Mesenchymal stem cell (in vitro differentiated cells and primary cell): ENCODE data around the gene CYTH3.
A peak's percentile ranks its signal among the peaks of the same experiment; 100 is the strongest.

Source experiments
- DNase-seq: peaks from one replicate; pipeline ENCODE4 v3.0.0-alpha.2; 2013
- H2AFZ ChIP-seq: one replicate; pipeline ENCODE4 v1.6.1; 2013; ENCODE audit warnings: low read depth, mild to moderate bottlenecking, control low read depth, inconsistent platforms, low read length, moderate library complexity
- H2AK5ac ChIP-seq: 2 replicates; pipeline ENCODE4 v1.6.1; 2013; ENCODE audit warnings: low read length, moderate library complexity, mild to moderate bottlenecking, inconsistent platforms; ENCODE audit not compliant: severe bottlenecking
- H2BK120ac ChIP-seq: one replicate; pipeline ENCODE4 v1.6.1; 2013; ENCODE audit warnings: low read depth, mild to moderate bottlenecking, inconsistent platforms, low read length, moderate library complexity
- H2BK12ac ChIP-seq, 2 experiments: one replicate each; pipeline ENCODE4 v1.6.1; 2013; ENCODE audit warnings: inconsistent platforms in 2 of 2, low read length in 2 of 2, mild to moderate bottlenecking in 2 of 2, moderate library complexity in 2 of 2, control low read depth in 1 of 2
- H2BK15ac ChIP-seq: one replicate; pipeline ENCODE4 v1.6.1; 2013; ENCODE audit warnings: mild to moderate bottlenecking, low read depth, inconsistent platforms; ENCODE audit not compliant: poor library complexity, severe bottlenecking
- H2BK5ac ChIP-seq: 2 replicates; pipeline ENCODE4 v1.6.1; 2013; ENCODE audit warnings: low read depth, mild to moderate bottlenecking, low read length, control low read depth, inconsistent platforms; ENCODE audit not compliant: poor library complexity, severe bottlenecking
- H3K14ac ChIP-seq, 2 experiments: one replicate each; pipeline ENCODE4 v1.6.1; 2013; ENCODE audit warnings: inconsistent platforms in 2 of 2, low read length in 2 of 2, control low read depth in 1 of 2, mild to moderate bottlenecking in 1 of 2, moderate library complexity in 1 of 2
- H3K18ac ChIP-seq, 2 experiments: one replicate each; pipeline ENCODE4 v1.6.1; 2013; ENCODE audit warnings: inconsistent platforms in 2 of 2, low read length in 2 of 2, control low read depth in 1 of 2, low read depth in 1 of 2, mild to moderate bottlenecking in 1 of 2
- H3K23ac ChIP-seq, 2 experiments: one replicate each; pipeline ENCODE4 v1.6.1; 2013; ENCODE audit warnings: inconsistent platforms in 2 of 2, low read length in 2 of 2, mild to moderate bottlenecking in 2 of 2, moderate library complexity in 2 of 2, control low read depth in 1 of 2
- H3K27ac ChIP-seq: 2 replicates; pipeline ENCODE4 v1.5.1; 2013; ENCODE audit warnings: mild to moderate bottlenecking, moderate library complexity, low read length, control low read depth, inconsistent platforms; ENCODE audit not compliant: poor library complexity, severe bottlenecking
- H3K27me3 ChIP-seq, 2 experiments: 2 replicates each; pipeline versions ENCODE4 v1.6.1 to v1.7.0; 2013; ENCODE audit warnings: low read length in 2 of 2, mild to moderate bottlenecking in 2 of 2, moderate library complexity in 2 of 2, control low read depth in 1 of 2, inconsistent platforms in 1 of 2; ENCODE audit not compliant: control insufficient read depth in 1 of 2, insufficient read depth in 1 of 2
- H3K36me3 ChIP-seq, 2 experiments: 2 replicates each; pipeline versions ENCODE4 v1.6.1 to v1.7.0; 2013; ENCODE audit warnings: low read length in 2 of 2, control low read depth in 1 of 2, inconsistent platforms in 1 of 2, low read depth in 1 of 2, mild to moderate bottlenecking in 1 of 2; ENCODE audit not compliant: insufficient read depth in 2 of 2, control insufficient read depth in 1 of 2
- H3K4ac ChIP-seq, 2 experiments: one replicate each; pipeline ENCODE4 v1.6.1; 2013; ENCODE audit warnings: inconsistent platforms in 2 of 2, low read length in 2 of 2, mild to moderate bottlenecking in 2 of 2, moderate library complexity in 2 of 2, control low read depth in 1 of 2, low read depth in 1 of 2
- H3K4me1 ChIP-seq: 2 replicates; pipeline ENCODE4 v1.6.1; 2013; ENCODE audit warnings: low read depth, low read length, control low read depth; ENCODE audit not compliant: control insufficient read depth, insufficient read depth
- H3K4me2 ChIP-seq: 2 replicates; pipeline ENCODE4 v1.6.1; 2013; ENCODE audit warnings: low read length, mild to moderate bottlenecking, inconsistent platforms; ENCODE audit not compliant: poor library complexity, severe bottlenecking
- H3K4me3 ChIP-seq, 2 experiments: 2 replicates each; pipeline versions ENCODE4 v1.5.1 to v1.7.0; 2013; ENCODE audit warnings: low read length in 2 of 2, mild to moderate bottlenecking in 2 of 2, control low read depth in 1 of 2, low read depth in 1 of 2; ENCODE audit not compliant: insufficient read depth in 1 of 2
- H3K79me1 ChIP-seq: replicated peaks from 2 replicates; pipeline ENCODE4 v1.6.1; 2013; ENCODE audit warnings: mild to moderate bottlenecking, control low read depth, low read length, inconsistent platforms; ENCODE audit not compliant: poor library complexity, severe bottlenecking
- H3K9ac ChIP-seq: 2 replicates; pipeline ENCODE4 v1.7.0; 2013; ENCODE audit warnings: mild to moderate bottlenecking, low read length, moderate library complexity
- H3K9me3 ChIP-seq: 2 replicates; pipeline ENCODE4 v1.7.0; 2013; ENCODE audit warnings: mild to moderate bottlenecking, low read length; ENCODE audit not compliant: control insufficient read depth
- H4K8ac ChIP-seq: one replicate; pipeline ENCODE4 v1.6.1; 2013; ENCODE audit warnings: inconsistent platforms, mild to moderate bottlenecking, low read length, moderate library complexity
- H4K91ac ChIP-seq: one replicate; pipeline ENCODE4 v1.6.1; 2013; ENCODE audit warnings: mild to moderate bottlenecking, low read length, inconsistent platforms
- WGBS: methylation state at CpG from one replicate; pipeline ENCODE4 v1.1.7; 2013; ENCODE audit warnings: mixed read lengths; 5-methylcytosine and 5-hydroxymethylcytosine counted together

The CYTH3 gene

DNA sequence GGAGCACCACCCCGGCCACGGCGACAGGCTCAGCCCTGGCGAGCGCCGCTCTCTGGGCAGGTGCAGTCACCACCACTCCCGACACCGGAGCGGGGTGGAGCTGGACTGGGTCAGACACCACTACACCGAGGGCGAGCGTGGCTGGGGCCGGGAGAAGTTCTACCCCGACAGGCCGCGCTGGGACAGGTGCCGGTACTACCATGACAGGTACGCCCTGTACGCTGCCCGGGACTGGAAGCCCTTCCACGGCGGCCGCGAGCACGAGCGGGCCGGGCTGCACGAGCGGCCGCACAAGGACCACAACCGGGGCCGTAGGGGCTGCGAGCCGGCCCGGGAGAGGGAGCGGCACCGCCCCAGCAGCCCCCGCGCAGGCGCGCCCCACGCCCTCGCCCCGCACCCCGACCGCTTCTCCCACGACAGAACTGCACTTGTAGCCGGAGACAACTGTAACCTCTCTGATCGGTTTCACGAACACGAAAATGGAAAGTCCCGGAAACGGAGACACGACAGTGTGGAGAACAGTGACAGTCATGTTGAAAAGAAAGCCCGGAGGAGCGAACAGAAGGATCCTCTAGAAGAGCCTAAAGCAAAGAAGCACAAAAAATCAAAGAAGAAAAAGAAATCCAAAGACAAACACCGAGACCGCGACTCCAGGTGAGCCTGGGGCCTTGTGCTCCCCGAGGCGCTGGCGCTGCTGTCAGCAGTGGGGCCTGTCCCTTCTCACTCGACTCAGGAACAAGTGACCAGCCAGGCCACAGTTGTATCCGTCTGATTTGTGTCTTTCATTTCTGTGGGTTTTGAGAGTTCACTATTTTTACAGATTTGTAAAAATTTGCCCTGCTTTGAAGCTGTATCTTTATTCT is 117.7 kb downstream of the CYTH3 start:
- peaks cover 34% of the 10 kb centered on the region for H3K79me1 ChIP-seq
- H3K27ac ChIP-seq: no peak overlapping the region
- no peaks in the 10 kb centered on the region for H3K27me3 ChIP-seq
- no peak overlapping the region for H3K4ac ChIP-seq
- no peak overlapping the region for H3K23ac ChIP-seq
- H2BK120ac ChIP-seq: no peak overlapping the region
- H2BK15ac ChIP-seq: no peak overlapping the region
- H3K9me3 ChIP-seq: no peaks in the 10 kb centered on the region
- 97% methylated on average over 64 of the region's 64 CpGs for WGBS
- no peak overlapping the region for H4K91ac ChIP-seq
- H2AFZ ChIP-seq: no peak overlapping the region
- no peak overlapping the region for H2BK5ac ChIP-seq
- H3K36me3 ChIP-seq: peaks cover 82 to 84% of the 10 kb centered on the region in 2 experiments
- H2AK5ac ChIP-seq: no peak overlapping the region
- no peaks in the 10 kb centered on the region for H3K4me1 ChIP-seq
- H3K4me2 ChIP-seq: no peak overlapping the region
- no peak overlapping the region for H2BK12ac ChIP-seq
- H3K18ac ChIP-seq: no peak overlapping the region
- no peak overlapping the region for H3K4me3 ChIP-seq
- no peak overlapping the region for H3K9ac ChIP-seq
- H3K14ac ChIP-seq: no peak overlapping the region
- no peak overlapping the region for H4K8ac ChIP-seq
- no peak for DNase-seq

DNA sequence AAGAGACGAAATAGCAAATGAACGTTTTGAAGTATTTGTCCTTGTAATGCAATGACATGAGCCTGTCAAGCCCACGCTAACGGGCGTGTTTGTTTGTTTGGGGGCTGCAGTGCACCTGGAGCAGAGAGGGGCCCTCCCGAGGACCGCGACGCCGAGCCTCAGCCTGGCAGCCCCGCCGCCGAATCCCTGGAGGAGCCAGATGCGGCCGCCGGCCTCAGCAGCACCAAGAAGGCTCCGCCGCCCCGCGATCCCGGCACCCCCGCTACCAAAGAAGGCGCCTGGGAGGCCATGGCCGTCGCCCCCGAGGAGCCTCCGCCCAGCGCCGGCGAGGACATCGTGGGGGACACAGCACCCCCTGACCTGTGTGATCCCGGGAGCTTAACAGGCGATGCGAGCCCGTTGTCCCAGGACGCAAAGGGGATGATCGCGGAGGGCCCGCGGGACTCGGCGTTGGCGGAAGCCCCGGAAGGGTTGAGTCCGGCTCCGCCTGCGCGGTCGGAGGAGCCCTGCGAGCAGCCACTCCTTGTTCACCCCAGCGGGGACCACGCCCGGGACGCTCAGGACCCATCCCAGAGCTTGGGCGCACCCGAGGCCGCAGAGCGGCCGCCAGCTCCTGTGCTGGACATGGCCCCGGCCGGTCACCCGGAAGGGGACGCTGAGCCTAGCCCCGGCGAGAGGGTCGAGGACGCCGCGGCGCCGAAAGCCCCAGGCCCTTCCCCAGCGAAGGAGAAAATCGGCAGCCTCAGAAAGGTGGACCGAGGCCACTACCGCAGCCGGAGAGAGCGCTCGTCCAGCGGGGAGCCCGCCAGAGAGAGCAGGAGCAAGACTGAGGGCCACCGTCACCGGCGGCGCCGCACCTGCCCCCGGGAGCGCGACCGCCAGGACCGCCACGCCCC is 118.5 kb downstream of the CYTH3 start:
- H3K23ac ChIP-seq: no peak overlapping the region
- H3K27me3 ChIP-seq: no peaks in the 10 kb centered on the region
- H2BK15ac ChIP-seq: no peak overlapping the region
- no peak overlapping the region for H3K9ac ChIP-seq
- no peak overlapping the region for H3K18ac ChIP-seq
- H2BK120ac ChIP-seq: no peak overlapping the region
- no peak overlapping the region for H4K8ac ChIP-seq
- H3K79me1 ChIP-seq: peaks cover 29% of the 10 kb centered on the region
- no peak for DNase-seq
- peaks cover 82 to 84% of the 10 kb centered on the region in 2 experiments for H3K36me3 ChIP-seq
- H4K91ac ChIP-seq: no peak overlapping the region
- peak overlapping the region in 1 of 2 experiments; percentile 4 for H3K4me3 ChIP-seq
- H2BK5ac ChIP-seq: no peak overlapping the region
- H3K9me3 ChIP-seq: no peaks in the 10 kb centered on the region
- H3K4me2 ChIP-seq: no peak overlapping the region
- no peak overlapping the region for H2AFZ ChIP-seq
- H3K4ac ChIP-seq: no peak overlapping the region
- WGBS: 96% methylated on average over 91 of the region's 91 CpGs
- no peaks in the 10 kb centered on the region for H3K4me1 ChIP-seq
- H3K27ac ChIP-seq: no peak overlapping the region
- H2AK5ac ChIP-seq: no peak overlapping the region
- no peak overlapping the region for H2BK12ac ChIP-seq
- no peak overlapping the region for H3K14ac ChIP-seq

DNA sequence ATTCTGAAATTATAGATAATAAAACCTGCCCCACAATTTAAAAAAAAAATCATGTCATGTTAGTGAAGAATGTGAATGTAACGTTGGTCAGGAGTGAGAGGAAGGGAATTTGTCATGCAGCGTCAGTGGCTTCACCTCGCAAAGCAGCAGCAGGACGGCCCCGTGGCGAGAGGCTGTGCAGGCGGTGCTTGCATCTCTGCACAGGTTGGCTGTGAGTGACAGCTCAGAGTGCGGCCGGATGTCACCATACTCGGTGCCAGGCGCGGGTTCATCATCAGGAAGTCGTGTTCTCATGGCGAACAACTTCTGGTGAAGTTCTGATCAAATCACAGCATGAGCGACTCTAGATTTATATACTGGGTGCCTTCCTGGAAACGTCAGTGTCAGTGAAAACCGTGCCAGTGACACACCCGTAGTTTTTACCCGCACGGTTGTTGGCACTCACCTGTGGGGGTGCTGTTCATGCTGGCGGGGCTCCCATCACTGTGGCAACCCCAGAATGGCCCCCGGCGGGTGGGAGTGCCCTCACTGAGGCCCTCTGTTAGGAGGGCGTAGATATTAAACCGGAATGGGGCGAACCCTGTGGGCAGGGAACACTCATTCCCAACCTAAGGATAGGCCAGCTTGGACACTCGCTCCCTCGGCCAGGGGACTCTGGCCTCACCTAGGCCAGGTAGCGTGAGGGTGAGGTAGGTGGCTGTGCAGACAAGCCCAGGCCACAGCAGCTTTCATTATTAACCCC is 120.3 kb downstream of the CYTH3 start:
- no peak for DNase-seq
- Histone ChIP-seq H3K9me3 (no peaks in the 10 kb centered on the region), H3K4ac (no peak overlapping the region), H3K79me1 (peaks cover 22% of the 10 kb centered on the region), H3K14ac (no peak overlapping the region), H2AFZ (no peak overlapping the region), H2AK5ac (no peak overlapping the region), H3K9ac (no peak overlapping the region), H3K27me3 (no peaks in the 10 kb centered on the region), H4K8ac (no peak overlapping the region), H2BK12ac (no peak overlapping the region), H2BK120ac (no peak overlapping the region), H2BK5ac (no peak overlapping the region), H3K4me2 (no peak overlapping the region), H3K4me3 (no peak overlapping the region), H3K23ac (no peak overlapping the region), H3K36me3 (peaks cover 83% of the 10 kb centered on the region in 2 experiments), H3K18ac (no peak overlapping the region), H4K91ac (no peak overlapping the region), H2BK15ac (no peak overlapping the region), H3K27ac (no peak overlapping the region), H3K4me1 (no peaks in the 10 kb centered on the region)
- WGBS: 96% methylated on average over 29 of the region's 29 CpGs
